DND-41 (cell line): ENCODE measurements around the gene ZFYVE28.
A peak's percentile ranks its signal among the peaks of the same experiment; 100 is the strongest.

Experiments used
- ATAC-seq: fragments of 200-7000 bp; cut with Tn5 transposase; 3 replicates; pipeline ENCODE4 v1.9.1; 2021; ENCODE audit warnings: low read depth; ENCODE audit not compliant: insufficient read depth
- DNase-seq: peaks from one replicate; pipeline ENCODE4 v3.0.0-alpha.2; 2020
- H2AFZ ChIP-seq: 2 replicates; pipeline ENCODE4 v1.6.0; 2012; ENCODE audit warnings: low read depth, low read length
- H3K27ac ChIP-seq: 2 replicates; pipeline ENCODE4 v1.5.1; 2012; ENCODE audit warnings: low read length, inconsistent platforms
- H3K27me3 ChIP-seq: fragments of 200-600 bp; sonication (generic); 2 replicates; pipeline ENCODE4 v1.6.0; 2012; ENCODE audit warnings: low read length, mild to moderate bottlenecking, inconsistent platforms; ENCODE audit not compliant: insufficient read depth, poor library complexity
- H3K36me3 ChIP-seq: 2 replicates; pipeline ENCODE4 v1.5.1; 2012; ENCODE audit warnings: low read length, inconsistent platforms; ENCODE audit not compliant: insufficient read depth
- H3K4me1 ChIP-seq: 2 replicates; pipeline ENCODE4 v1.5.1; 2012; ENCODE audit warnings: mild to moderate bottlenecking, low read length; ENCODE audit not compliant: insufficient read depth
- H3K4me2 ChIP-seq: 2 replicates; pipeline ENCODE4 v1.6.0; 2012; ENCODE audit warnings: mild to moderate bottlenecking, moderate library complexity, low read length, inconsistent platforms; ENCODE audit not compliant: insufficient read depth
- H3K4me3 ChIP-seq, 2 experiments: fragments of 200-600 bp in 1 of 2; shearing (Covaris generic) in 1 of 2; 2 replicates each; pipeline ENCODE4 v1.5.1; 2012 to 2016; ENCODE audit warnings: inconsistent platforms in 2 of 2, low read length in 2 of 2, mild to moderate bottlenecking in 2 of 2, low read depth in 1 of 2, moderate library complexity in 1 of 2
- H3K79me2 ChIP-seq: 2 replicates; pipeline ENCODE4 v1.6.0; 2012; ENCODE audit warnings: low read length, inconsistent platforms; ENCODE audit not compliant: insufficient read depth
- H3K9ac ChIP-seq: 2 replicates; pipeline ENCODE4 v1.6.0; 2012; ENCODE audit warnings: low read depth, mild to moderate bottlenecking, inconsistent platforms, low read length, moderate library complexity
- H3K9me3 ChIP-seq: 2 replicates; pipeline ENCODE4 v1.5.1; 2012; ENCODE audit warnings: low read length, moderate library complexity, mild to moderate bottlenecking, inconsistent platforms; ENCODE audit not compliant: insufficient read depth, severe bottlenecking
- H4K20me1 ChIP-seq: 2 replicates; pipeline ENCODE4 v1.6.0; 2012; ENCODE audit warnings: low read length; ENCODE audit not compliant: insufficient read depth
- EZH2 ChIP-seq: IDR thresholded peaks from 3 replicates; pipeline ENCODE4 v1.6.1; 2012; ENCODE audit warnings: borderline replicate concordance, low read depth, mild to moderate bottlenecking, moderate library complexity, low read length, inconsistent platforms; ENCODE audit not compliant: severe bottlenecking
- TF ChIP-seq, protein P1 (sequence below): IDR thresholded peaks from 2 replicates; pipeline ENCODE4 v1.5.1; 2012; ENCODE audit warnings: borderline replicate concordance, low read length, moderate library complexity, mild to moderate bottlenecking; ENCODE audit not compliant: poor library complexity, severe bottlenecking; ENCODE audit errors: extremely low read depth

The ZFYVE28 gene

DNA sequence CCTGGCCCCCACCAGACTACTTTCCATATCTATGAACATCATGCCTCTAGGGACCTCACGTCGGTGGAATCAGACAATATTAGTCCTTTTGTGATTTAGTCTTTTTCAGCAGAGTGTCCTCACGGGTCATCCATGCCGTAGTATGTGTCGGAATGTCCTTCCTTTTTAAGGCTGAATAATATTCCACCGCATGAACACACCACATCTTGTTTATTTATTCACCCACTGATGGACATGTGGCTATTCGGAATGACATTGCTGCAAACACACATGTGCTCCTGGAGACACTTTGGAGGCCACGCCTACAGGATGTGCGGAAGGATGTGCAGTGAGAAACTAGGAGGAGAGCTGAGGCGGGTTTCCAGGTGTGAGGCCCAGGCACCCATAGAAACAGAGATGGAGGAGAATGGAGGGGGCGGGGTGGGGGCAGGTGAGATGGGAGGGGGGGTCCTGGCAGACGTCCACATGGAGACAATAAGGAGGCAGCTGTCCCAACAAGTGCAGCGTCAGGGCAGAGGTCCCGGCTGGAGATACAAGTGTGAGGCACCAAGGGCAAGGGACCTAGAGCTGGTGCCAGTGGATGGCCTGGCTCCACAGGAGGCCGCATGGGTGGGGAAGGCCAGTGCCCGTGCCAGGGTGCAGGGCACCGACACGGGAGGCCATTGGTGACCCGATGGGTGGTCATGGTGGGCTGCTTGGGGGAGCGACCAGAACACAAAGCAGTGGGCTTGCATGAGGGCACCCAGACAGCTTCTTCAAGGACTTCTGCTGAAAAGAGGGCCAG is 20.7 kb downstream of the ZFYVE28 start:
- Histone ChIP-seq H3K79me2 (no peaks in the 10 kb centered on the region), H3K9ac (no peak overlapping the region), H3K27me3 (peaks cover 51% of the 10 kb centered on the region), H3K9me3 (no peaks in the 10 kb centered on the region), H3K4me1 (no peaks in the 10 kb centered on the region), H3K4me2 (no peak overlapping the region), H3K36me3 (no peaks in the 10 kb centered on the region), H4K20me1 (peaks cover 31% of the 10 kb centered on the region), H3K27ac (no peak overlapping the region), H3K4me3 (no peak overlapping the region), H2AFZ (no peak overlapping the region)
- ATAC-seq (peak; percentile 48; the same call in 1 of the 3 replicates), DNase-seq (peak; percentile 27)
- TF ChIP-seq, protein P1, sequence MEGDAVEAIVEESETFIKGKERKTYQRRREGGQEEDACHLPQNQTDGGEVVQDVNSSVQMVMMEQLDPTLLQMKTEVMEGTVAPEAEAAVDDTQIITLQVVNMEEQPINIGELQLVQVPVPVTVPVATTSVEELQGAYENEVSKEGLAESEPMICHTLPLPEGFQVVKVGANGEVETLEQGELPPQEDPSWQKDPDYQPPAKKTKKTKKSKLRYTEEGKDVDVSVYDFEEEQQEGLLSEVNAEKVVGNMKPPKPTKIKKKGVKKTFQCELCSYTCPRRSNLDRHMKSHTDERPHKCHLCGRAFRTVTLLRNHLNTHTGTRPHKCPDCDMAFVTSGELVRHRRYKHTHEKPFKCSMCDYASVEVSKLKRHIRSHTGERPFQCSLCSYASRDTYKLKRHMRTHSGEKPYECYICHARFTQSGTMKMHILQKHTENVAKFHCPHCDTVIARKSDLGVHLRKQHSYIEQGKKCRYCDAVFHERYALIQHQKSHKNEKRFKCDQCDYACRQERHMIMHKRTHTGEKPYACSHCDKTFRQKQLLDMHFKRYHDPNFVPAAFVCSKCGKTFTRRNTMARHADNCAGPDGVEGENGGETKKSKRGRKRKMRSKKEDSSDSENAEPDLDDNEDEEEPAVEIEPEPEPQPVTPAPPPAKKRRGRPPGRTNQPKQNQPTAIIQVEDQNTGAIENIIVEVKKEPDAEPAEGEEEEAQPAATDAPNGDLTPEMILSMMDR = no peak
- no peak for TF ChIP-seq EZH2

DNA sequence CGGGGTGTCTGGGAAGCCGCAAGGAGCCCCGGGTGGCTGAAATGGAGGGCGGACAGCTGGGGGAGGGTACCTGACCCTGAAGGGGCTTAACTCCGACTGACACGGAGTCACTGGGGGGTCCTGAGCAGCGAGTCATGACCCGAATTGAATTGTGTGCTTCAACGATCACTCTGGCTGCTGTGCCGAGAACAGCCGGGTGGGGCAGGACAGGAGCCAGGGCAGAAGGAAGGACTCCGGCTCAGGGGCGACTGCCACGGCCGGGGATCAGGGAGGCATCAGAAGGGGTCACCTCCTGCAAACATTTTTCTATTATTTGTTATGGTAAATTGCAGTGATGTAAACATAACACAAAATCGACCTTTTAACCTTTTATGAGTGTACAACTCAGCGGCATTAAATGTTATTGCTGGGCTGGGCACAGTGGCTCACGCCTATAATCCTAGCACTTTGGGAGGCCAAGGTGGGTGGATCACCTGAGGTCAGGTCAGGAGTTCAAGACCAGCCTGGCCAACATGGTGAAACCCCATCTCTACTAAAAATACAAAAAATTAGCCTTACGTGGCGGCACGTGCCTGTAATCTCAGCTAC is 21.6 kb downstream of the ZFYVE28 start:
- TF ChIP-seq, protein P1 = peak; percentile 10
- no peak for TF ChIP-seq EZH2
- Histone ChIP-seq H3K36me3 (no peaks in the 10 kb centered on the region), H3K27me3 (peaks cover 42% of the 10 kb centered on the region), H3K27ac (no peak overlapping the region), H2AFZ (no peak overlapping the region), H3K9me3 (no peaks in the 10 kb centered on the region), H3K9ac (no peak overlapping the region), H3K4me2 (no peak overlapping the region), H4K20me1 (peaks cover 24% of the 10 kb centered on the region), H3K4me1 (no peaks in the 10 kb centered on the region), H3K79me2 (no peaks in the 10 kb centered on the region), H3K4me3 (no peak overlapping the region)
- ATAC-seq (no peak), DNase-seq (no peak)

DNA sequence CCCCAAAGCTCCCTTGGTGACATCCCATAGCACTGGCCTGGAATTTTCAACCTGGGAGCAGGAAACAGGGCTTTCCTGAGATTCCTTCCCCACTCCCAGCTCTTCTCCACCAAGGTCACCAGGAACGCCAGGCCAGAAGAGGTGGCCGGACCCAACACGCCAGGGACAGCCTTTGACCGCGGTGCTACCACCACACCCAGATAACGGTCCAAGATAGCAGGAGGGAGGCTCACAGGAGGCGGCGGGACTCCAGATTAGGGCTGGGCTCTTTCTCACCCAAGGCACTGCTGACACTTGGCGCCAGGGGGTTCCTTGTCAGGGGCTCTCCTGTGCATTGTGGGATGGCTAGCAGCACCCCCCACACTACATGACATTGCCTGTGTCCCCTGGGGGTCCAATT is 22.9 kb downstream of the ZFYVE28 start:
- H4K20me1 ChIP-seq = peaks cover 14% of the 10 kb centered on the region
- H3K4me2 ChIP-seq = no peak overlapping the region
- H3K27me3 ChIP-seq = peaks cover 35% of the 10 kb centered on the region
- DNase-seq (no peak), ATAC-seq (no peak)
- no peaks in the 10 kb centered on the region for H3K79me2 ChIP-seq
- no peaks in the 10 kb centered on the region for H3K36me3 ChIP-seq
- H3K4me1 ChIP-seq = no peaks in the 10 kb centered on the region
- no peak overlapping the region for H3K4me3 ChIP-seq
- no peak overlapping the region for H2AFZ ChIP-seq
- no peaks in the 10 kb centered on the region for H3K9me3 ChIP-seq
- no peak overlapping the region for H3K9ac ChIP-seq
- no peak overlapping the region for H3K27ac ChIP-seq
- TF ChIP-seq, protein P1 = no peak
- TF ChIP-seq EZH2 = no peak
